AML-193 (cell line): ENCODE results near the gene DNAJB6.
"Not testable (repeated sequence)": the region's sequence is repeated elsewhere in the genome, so short reads cannot be mapped to it uniquely, and the experiment has no call there.

Experiments
- DNase-seq, 2 experiments: peaks; one replicate each; lab custom pipeline; 2025; lab: John Stamatoyannopoulos, UW

DNAJB6 gene

GRCh38 chr7:157442993-157443831 lies 106.4 kb downstream of the DNAJB6 start:
- DNase-seq: no peak

DNA sequence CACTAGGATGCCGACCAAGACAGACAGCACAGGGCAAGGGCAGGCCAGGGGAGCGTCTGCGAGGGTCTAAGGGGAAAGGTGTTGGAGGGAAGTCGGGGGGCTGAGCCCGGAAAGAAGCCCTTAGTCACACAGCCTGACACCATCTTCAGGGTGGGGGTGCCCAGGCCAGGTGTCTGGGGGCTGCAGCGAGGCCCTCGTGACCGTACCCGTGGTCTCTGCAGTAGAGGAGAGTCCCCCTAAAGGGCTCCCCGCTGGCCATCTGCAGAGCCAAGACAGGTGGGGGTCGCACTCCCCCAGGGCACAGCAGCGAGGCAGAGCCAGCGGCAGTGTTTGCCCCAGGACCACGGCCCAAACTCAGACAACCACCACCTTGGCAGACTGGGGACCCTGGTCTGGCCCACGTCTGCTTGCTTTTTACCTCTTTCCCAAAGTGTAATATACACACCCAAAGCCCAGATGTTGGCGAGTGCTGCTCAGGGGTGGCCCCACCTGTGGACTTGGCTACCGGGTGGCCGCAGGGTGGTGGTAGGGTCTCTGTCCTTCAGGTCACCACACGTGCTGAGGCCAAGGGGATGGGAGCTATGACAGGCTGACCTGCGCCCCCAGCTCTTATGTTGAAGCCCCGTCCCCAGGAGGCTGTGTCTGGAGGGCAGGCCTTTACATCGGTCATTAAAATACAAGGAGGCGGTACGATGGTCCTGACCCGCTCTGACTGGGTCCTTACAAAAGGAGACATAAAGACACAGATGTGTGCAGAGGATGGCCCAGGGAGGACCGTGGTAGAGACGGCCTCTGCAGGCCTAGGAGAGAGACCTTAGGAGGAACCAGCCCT lies 107.4 kb downstream of the DNAJB6 start:
- no peak for DNase-seq

DNA sequence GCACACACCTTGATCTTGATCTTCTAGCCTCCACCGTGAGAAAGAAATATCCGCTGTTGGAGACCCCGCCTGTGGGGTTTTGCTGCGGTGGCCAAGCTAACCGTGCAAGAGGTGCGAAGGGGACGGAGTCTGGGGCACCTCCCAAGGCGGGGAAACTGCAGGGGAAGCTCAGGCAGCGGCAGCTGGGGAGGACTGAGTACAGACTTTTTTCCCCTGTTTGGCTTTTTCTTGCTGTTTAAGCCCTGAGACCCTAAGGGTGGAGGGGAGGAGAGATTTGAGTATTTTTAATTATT lies 108.0 kb downstream of the DNAJB6 start:
- no peak for DNase-seq

DNA sequence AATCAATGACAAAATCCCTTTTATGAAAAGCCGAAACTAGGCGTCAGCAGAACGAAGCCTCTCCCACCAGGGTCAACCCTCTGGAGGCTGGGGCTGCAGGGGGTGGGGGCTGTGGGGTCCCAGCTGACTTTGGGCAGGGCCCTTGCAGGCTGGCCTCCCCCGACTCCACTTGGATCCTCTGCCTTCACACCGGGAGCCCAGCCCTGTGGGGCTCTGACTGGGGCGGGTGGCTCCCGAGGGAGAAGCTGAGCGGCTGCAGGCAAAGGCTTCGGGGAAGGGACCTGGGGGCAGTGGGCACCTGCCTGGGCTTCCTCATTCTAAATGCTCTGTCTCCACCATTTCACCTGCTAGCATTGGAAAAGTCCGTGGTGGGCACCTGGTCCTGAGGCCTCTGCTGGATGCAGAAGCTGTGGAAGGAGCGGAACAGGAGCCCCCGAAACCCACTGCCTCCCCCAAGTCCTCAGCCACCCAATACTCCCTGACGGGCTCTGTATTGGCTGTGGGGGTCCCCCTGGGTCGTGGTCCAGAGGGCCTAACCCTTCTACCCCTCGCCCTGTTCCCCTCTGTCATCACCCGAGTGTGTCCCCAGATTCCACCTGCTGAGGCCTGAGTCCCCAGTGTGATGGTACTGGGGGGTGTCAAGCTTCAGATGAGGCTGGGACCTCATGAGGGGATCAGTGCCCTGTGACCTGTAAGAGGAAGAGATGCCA lies 108.6 kb downstream of the DNAJB6 start:
- no peak for DNase-seq

- no peak for DNase-seq
These were observed 109.1 kb downstream of the DNAJB6 start for GRCh38 chr7:157445956-157446295.

GRCh38 chr7:157446322-157446721 lies 109.5 kb downstream of the DNAJB6 start:
- no peak for DNase-seq

- not testable (repeated sequence) for DNase-seq
These were observed 117.2 kb downstream of the DNAJB6 start for GRCh38 chr7:157454003-157454402.

DNA sequence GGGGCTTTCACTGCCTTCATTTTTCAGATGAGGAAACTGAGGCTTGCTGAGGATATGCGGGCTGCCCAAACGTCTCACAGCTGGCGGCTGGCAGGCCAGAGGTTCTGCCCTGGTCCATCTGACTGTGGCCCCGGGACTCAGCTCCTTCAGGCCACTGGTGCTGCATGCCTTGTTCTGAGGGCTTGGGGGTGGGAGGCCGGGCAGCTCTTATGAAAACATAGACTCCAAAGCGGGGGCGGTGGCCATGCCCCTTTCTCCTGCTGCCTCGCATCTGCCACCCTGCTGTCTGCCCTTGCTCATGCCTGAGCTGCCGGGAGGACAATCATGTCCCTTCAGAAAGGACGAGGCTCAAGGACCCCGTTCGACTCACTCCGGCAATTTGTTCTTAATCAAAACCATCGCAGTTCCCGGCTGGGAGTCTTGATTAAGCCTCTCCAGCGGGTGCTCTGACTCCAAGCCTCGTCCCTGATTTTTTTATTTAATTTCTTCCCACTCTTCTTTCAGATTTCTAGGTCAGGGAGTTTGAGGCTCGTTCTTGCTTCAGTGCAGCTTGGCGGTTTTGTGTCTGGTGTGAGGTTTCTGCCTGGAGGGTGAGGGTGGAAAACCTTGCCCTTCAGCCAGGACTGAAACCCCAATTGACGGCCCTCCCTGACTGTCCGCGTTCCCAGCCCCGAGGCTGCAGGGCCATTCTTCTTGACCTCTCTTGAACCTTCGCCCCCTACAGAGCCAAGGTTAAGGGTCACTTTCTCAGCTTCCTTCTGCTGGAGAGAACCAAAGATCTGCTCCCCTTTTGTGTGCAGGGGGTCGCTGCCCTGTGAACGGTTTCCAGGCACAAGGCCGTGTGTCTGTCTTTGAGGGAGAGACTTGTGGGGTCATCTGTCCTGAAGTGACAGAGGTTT lies 120.8 kb downstream of the DNAJB6 start:
- DNase-seq: no peak

GRCh38 chr7:157458254-157458633 lies 121.4 kb downstream of the DNAJB6 start:
- DNase-seq: no peak

DNA sequence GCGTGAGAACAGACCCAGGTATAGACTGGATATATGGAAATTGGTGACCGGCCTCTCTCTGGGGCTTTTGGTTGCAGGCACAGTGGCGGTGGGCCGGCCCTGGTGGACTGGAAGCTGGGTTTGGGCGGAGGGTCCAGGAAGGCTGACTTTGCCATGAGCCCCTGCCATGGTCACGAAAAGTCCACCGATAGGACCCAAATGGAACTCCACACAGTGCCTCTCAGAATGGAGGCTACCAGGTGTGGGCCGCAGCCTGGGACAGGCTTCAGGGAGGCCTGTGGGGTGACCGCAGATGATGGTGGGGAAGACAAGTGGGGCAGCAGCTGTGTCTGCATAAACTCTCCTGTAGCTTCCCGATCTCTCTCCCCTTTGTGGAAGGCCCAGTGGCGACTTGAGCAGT lies 123.2 kb downstream of the DNAJB6 start:
- DNase-seq: no peak

DNA sequence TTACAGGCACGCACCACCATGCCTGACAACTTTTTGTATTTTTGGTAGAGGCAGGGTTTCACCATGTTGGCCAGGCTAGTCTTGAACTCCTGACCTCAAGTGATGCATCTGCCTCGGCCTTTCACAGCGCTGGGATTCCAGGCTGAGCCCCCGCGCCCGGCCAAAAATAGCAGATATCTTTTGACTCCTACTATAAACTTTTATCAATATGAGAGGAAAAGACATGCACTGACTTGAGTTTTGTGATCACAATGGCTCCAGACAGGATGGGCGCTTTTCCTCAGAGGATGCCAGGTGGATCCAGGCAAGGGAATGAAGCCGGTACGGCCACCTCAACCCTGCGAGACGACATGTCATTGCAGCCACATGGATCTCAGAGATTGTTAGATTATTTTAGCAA lies 123.9 kb downstream of the DNAJB6 start:
- DNase-seq: no peak

DNA sequence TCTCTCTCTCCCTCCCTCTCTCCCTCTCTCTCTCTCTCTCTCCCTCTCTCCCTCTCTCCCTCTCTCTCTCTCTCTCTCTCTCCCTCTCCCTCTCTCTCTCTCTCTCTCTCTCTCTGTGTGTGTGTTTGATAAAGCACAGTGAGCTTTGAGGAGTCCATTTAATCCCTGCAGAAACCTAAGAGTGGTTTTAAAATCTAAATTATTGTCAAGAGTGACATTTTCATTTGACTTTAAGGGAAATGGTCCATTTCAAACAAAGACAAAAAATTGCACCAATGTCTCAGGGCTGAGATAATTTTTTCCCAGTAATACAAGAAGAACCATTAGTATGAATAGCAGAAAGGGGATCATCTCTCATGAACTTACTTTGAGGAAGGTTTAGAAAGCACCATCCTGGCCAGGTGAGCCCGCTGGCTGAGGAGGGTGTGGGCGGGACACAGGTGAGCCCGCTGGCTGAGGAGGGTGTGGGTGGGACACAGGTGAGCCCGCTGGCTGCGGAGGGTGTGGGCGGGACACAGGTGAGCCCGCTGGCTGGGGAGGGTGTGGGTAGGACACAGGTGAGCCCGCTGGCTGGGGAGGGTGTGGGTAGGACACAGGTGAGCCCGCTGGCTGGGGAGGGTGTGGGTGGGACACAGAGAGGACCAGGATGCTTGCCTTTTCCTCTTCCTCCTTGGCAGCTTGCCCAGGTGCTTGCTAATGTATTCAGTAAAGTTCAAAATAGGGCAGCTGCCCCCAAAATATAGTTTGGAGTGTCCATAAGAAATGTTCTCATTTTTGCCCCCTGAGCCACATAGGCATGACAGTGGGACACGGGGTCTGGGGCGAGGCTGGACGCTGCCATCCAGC lies 125.0 kb downstream of the DNAJB6 start:
- DNase-seq: no peak

DNA sequence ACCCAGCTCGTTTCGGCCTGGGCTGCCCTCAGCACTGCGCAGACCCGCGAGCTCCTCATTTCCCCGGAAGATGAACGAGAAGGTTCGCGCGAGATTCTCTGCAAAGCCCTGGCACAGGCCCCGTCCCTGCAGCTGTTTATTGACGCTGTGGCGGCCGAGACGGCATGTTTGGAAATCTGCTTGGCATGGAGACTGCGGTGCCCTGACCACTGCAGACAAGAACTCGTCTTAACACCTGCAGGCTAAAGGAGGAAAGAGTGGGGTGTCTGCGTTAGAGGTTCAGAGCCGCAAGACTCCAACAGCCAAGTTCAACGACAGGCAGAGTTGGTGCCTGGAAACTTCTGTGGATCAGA lies 125.6 kb downstream of the DNAJB6 start:
- DNase-seq: no peak

DNA sequence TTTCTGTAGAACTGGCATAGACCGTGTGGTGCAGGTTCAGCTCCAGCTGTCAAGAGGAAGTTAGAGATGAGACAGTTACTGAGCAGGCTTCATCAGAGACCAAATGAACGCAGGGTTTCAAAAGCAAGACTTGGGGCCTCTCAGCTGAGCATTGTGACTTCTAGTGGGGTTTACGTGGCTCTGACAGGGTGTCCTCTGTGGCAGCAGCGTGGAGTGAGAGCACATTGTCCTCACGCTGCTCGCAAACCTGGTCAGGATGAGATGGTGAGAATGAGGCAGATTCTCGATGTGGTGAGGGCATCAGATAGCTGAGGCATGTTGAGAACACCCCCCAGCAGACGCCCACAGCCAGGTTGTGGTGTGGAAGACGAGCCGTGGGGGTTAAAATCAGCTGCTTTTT lies 126.0 kb downstream of the DNAJB6 start:
- no peak for DNase-seq

GRCh38 chr7:157463245-157463644 lies 126.4 kb downstream of the DNAJB6 start:
- DNase-seq: no peak

GRCh38 chr7:157464111-157464970 lies 127.5 kb downstream of the DNAJB6 start:
- DNase-seq: no peak

DNA sequence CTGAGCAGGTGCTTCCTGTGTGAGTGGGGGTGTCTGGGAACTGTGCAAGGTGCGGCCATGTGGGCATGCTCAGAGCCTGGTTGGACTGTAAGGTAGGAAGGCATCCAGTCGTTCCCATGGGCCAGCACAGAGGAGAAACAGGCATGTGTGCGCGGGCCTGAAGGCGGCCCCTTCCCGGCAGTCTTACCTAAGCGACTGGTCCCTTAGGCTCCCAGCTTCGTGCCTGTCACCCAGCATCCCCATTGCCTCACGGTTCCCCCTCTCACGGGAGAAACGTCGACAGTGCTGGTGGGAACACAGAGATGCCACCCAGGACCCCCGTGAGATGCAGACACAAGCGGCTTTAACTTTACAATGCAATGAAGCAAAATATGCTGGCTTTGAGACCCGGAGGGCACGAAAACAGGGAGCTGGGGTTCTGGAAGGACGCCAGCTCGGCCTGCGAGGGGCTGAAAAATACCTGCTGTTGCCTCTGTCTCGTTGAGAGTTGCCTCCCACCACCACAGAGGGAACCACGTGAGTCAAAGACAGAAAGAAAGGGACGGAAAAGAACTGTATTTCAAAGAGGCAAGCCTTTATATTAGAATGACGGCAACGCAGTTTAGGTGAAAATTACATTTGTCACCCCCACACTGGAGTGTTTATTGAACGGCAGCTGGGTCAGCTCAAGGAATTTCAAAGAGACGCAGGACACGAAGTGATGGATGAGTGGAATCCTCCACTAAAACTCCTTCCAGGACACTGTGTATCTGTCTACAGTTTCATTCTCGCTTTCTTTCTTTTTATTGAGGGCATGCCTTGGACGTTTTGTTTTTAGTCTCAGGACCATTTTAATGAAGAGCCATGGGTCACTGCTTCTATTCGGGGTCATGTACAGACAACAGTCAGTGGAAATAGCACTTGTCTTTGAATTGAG lies 128.4 kb downstream of the DNAJB6 start:
- no peak for DNase-seq

DNA sequence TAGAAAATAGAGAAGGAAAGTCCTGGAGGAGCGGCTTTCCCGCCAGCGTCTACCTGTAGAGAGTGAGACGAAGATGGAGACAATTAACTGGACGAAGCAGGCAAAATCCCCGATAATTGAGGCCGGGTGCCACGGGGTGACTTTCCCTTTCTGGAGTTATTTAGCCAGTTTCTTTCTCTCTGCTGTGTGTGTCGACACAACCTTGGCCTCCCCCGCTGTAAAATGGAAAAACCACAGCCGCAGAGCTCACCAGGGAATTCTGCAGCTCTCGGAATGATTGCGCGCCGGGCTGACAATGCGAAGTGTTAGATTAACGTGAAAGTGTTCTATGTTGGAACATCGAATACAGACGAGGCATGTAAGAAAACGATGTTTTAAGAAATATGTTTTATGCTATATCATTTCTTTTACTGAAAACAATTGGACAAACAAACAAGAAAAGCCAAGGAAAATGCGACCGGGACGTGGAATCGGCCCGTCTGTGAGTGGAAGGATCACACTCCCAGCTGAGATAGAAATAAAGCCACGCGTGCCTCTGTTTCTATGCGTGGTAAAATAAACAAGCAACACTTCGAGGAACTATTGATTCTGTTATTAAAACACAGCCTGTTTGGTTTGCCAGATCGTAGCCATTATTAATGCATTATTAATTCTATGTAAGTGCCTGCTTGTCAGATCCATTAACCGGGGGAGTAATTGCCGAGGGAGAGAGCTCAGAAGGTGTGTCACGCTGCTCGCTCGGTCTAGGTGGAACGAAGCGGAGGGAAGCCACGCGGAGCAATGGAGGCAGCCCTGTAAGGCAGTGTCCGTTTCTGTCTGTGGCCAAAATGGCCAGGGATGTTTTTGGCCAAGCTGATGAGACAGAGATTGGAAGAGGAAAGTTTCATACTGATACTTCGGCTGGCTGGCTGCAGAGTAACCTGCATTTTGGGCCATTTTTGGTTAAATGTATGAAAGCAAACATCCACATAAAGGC lies 129.4 kb downstream of the DNAJB6 start:
- DNase-seq: no peak
